Mesenchymal stem cell (in vitro differentiated cells and primary cell): ENCODE results near the gene CRYL1.
A peak's percentile ranks its signal among the peaks of the same experiment; 100 is the strongest.

Experiments
- DNase-seq: peaks from one replicate; pipeline ENCODE4 v3.0.0-alpha.2; 2013
- H2AFZ ChIP-seq: one replicate; pipeline ENCODE4 v1.6.1; 2013; ENCODE audit warnings: low read depth, mild to moderate bottlenecking, control low read depth, inconsistent platforms, low read length, moderate library complexity
- H2AK5ac ChIP-seq: 2 replicates; pipeline ENCODE4 v1.6.1; 2013; ENCODE audit warnings: low read length, moderate library complexity, mild to moderate bottlenecking, inconsistent platforms; ENCODE audit not compliant: severe bottlenecking
- H2BK120ac ChIP-seq: one replicate; pipeline ENCODE4 v1.6.1; 2013; ENCODE audit warnings: low read depth, mild to moderate bottlenecking, inconsistent platforms, low read length, moderate library complexity
- H2BK12ac ChIP-seq, 2 experiments: one replicate each; pipeline ENCODE4 v1.6.1; 2013; ENCODE audit warnings: inconsistent platforms in 2 of 2, low read length in 2 of 2, mild to moderate bottlenecking in 2 of 2, moderate library complexity in 2 of 2, control low read depth in 1 of 2
- H2BK15ac ChIP-seq: one replicate; pipeline ENCODE4 v1.6.1; 2013; ENCODE audit warnings: mild to moderate bottlenecking, low read depth, inconsistent platforms; ENCODE audit not compliant: poor library complexity, severe bottlenecking
- H2BK5ac ChIP-seq: 2 replicates; pipeline ENCODE4 v1.6.1; 2013; ENCODE audit warnings: low read depth, mild to moderate bottlenecking, low read length, control low read depth, inconsistent platforms; ENCODE audit not compliant: poor library complexity, severe bottlenecking
- H3K14ac ChIP-seq, 2 experiments: one replicate each; pipeline ENCODE4 v1.6.1; 2013; ENCODE audit warnings: inconsistent platforms in 2 of 2, low read length in 2 of 2, control low read depth in 1 of 2, mild to moderate bottlenecking in 1 of 2, moderate library complexity in 1 of 2
- H3K18ac ChIP-seq, 2 experiments: one replicate each; pipeline ENCODE4 v1.6.1; 2013; ENCODE audit warnings: inconsistent platforms in 2 of 2, low read length in 2 of 2, control low read depth in 1 of 2, low read depth in 1 of 2, mild to moderate bottlenecking in 1 of 2
- H3K23ac ChIP-seq, 2 experiments: one replicate each; pipeline ENCODE4 v1.6.1; 2013; ENCODE audit warnings: inconsistent platforms in 2 of 2, low read length in 2 of 2, mild to moderate bottlenecking in 2 of 2, moderate library complexity in 2 of 2, control low read depth in 1 of 2
- H3K27ac ChIP-seq: 2 replicates; pipeline ENCODE4 v1.5.1; 2013; ENCODE audit warnings: mild to moderate bottlenecking, moderate library complexity, low read length, control low read depth, inconsistent platforms; ENCODE audit not compliant: poor library complexity, severe bottlenecking
- H3K27me3 ChIP-seq, 2 experiments: 2 replicates each; pipeline versions ENCODE4 v1.6.1 to v1.7.0; 2013; ENCODE audit warnings: low read length in 2 of 2, mild to moderate bottlenecking in 2 of 2, moderate library complexity in 2 of 2, control low read depth in 1 of 2, inconsistent platforms in 1 of 2; ENCODE audit not compliant: control insufficient read depth in 1 of 2, insufficient read depth in 1 of 2
- H3K36me3 ChIP-seq, 2 experiments: 2 replicates each; pipeline versions ENCODE4 v1.6.1 to v1.7.0; 2013; ENCODE audit warnings: low read length in 2 of 2, control low read depth in 1 of 2, inconsistent platforms in 1 of 2, low read depth in 1 of 2, mild to moderate bottlenecking in 1 of 2; ENCODE audit not compliant: insufficient read depth in 2 of 2, control insufficient read depth in 1 of 2
- H3K4ac ChIP-seq, 2 experiments: one replicate each; pipeline ENCODE4 v1.6.1; 2013; ENCODE audit warnings: inconsistent platforms in 2 of 2, low read length in 2 of 2, mild to moderate bottlenecking in 2 of 2, moderate library complexity in 2 of 2, control low read depth in 1 of 2, low read depth in 1 of 2
- H3K4me1 ChIP-seq: 2 replicates; pipeline ENCODE4 v1.6.1; 2013; ENCODE audit warnings: low read depth, low read length, control low read depth; ENCODE audit not compliant: control insufficient read depth, insufficient read depth
- H3K4me2 ChIP-seq: 2 replicates; pipeline ENCODE4 v1.6.1; 2013; ENCODE audit warnings: low read length, mild to moderate bottlenecking, inconsistent platforms; ENCODE audit not compliant: poor library complexity, severe bottlenecking
- H3K4me3 ChIP-seq, 2 experiments: 2 replicates each; pipeline versions ENCODE4 v1.5.1 to v1.7.0; 2013; ENCODE audit warnings: low read length in 2 of 2, mild to moderate bottlenecking in 2 of 2, control low read depth in 1 of 2, low read depth in 1 of 2; ENCODE audit not compliant: insufficient read depth in 1 of 2
- H3K79me1 ChIP-seq: replicated peaks from 2 replicates; pipeline ENCODE4 v1.6.1; 2013; ENCODE audit warnings: mild to moderate bottlenecking, control low read depth, low read length, inconsistent platforms; ENCODE audit not compliant: poor library complexity, severe bottlenecking
- H3K9ac ChIP-seq: 2 replicates; pipeline ENCODE4 v1.7.0; 2013; ENCODE audit warnings: mild to moderate bottlenecking, low read length, moderate library complexity
- H3K9me3 ChIP-seq: 2 replicates; pipeline ENCODE4 v1.7.0; 2013; ENCODE audit warnings: mild to moderate bottlenecking, low read length; ENCODE audit not compliant: control insufficient read depth
- H4K8ac ChIP-seq: one replicate; pipeline ENCODE4 v1.6.1; 2013; ENCODE audit warnings: inconsistent platforms, mild to moderate bottlenecking, low read length, moderate library complexity
- H4K91ac ChIP-seq: one replicate; pipeline ENCODE4 v1.6.1; 2013; ENCODE audit warnings: mild to moderate bottlenecking, low read length, inconsistent platforms
- WGBS: methylation state at CpG from one replicate; pipeline ENCODE4 v1.1.7; 2013; ENCODE audit warnings: mixed read lengths; 5-methylcytosine and 5-hydroxymethylcytosine counted together

The CRYL1 gene

DNA sequence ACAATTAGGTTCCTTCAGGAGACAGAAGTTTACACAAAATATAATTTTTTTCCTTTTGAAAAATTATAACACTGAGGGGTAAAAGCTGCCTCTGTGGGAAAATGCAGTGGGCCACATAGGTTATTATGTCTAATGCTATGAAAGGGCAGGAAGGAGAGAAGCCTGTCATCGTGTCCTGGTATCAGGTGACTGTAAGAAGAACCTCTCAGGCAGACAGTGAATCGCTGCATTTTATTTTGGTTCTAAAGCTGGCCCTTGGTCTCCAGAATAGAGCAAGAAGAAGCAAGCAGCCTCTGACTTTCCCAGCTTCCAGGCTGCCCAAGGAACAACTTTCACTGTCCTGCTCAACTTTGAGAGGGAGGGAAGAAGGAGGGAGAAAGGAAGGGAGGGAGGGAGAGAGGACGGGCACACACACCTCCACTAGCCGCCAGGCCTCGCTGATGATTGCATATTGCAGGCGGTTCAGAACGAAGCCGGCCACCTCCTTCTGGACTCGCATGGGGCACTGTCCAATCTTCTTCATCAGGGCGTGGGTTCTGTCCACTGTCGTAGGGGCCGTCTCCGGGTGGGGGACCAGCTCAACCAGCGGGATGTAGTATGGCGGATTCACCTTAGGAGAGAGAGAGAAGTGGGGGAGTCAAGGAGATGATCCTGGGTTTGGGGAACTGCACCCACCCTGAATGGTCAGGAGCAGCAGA is 93.8 kb downstream of the CRYL1 start:
- Histone ChIP-seq H2BK5ac (no peak overlapping the region), H3K23ac (no peak overlapping the region), H2BK15ac (no peak overlapping the region), H3K36me3 (peaks cover 10 to 12% of the 10 kb centered on the region in 2 experiments), H3K9ac (no peak overlapping the region), H3K14ac (no peak overlapping the region), H3K4ac (no peak overlapping the region), H3K4me3 (no peak overlapping the region), H2AK5ac (no peak overlapping the region), H2AFZ (no peak overlapping the region), H3K9me3 (no peaks in the 10 kb centered on the region), H2BK120ac (no peak overlapping the region), H3K18ac (no peak overlapping the region), H3K4me1 (peaks cover 5% of the 10 kb centered on the region), H3K27ac (no peak overlapping the region), H4K91ac (no peak overlapping the region), H3K4me2 (no peak overlapping the region), H2BK12ac (no peak overlapping the region), H3K27me3 (no peaks in the 10 kb centered on the region), H4K8ac (no peak overlapping the region), H3K79me1 (no peaks in the 10 kb centered on the region)
- DNase-seq, result no peak
- WGBS, result 94% methylated on average over 15 of the region's 15 CpGs

DNA sequence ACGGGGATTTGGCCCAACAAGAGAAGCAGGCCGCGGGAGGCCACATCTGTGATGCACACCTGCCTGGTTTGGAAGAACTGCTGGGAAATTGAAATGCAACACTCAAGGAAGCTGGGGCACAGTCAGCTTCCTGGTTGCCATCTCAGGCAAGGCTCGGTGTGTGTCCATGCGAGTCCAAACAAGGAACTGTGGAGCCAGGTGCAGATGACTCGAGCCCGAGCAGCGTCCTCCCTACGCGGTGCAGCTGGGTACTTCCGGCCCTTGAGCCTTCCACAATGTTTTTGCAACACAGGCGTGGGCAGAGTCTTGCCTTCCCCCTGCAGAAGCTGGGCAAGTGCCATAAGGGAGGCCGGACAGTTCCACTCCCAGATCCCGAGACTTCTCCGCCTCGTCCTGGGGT is 94.6 kb downstream of the CRYL1 start:
- no peaks in the 10 kb centered on the region for H3K9me3 ChIP-seq
- no peak overlapping the region for H3K27ac ChIP-seq
- no peak overlapping the region for H2BK120ac ChIP-seq
- no peak overlapping the region for H3K4me3 ChIP-seq
- no peak overlapping the region for H4K8ac ChIP-seq
- H3K4me1 ChIP-seq, result peaks cover 8% of the 10 kb centered on the region
- 90% methylated on average over 16 of the region's 16 CpGs for WGBS
- H2AFZ ChIP-seq, result no peak overlapping the region
- peak overlapping the region in 1 of 2 experiments; percentile 46 for H3K14ac ChIP-seq
- no peak for DNase-seq
- no peak overlapping the region for H3K4ac ChIP-seq
- no peak overlapping the region for H2BK15ac ChIP-seq
- no peak overlapping the region for H3K9ac ChIP-seq
- H3K36me3 ChIP-seq, result peaks cover 10 to 12% of the 10 kb centered on the region in 2 experiments
- no peaks in the 10 kb centered on the region for H3K79me1 ChIP-seq
- no peak overlapping the region for H3K4me2 ChIP-seq
- H3K23ac ChIP-seq, result no peak overlapping the region
- no peak overlapping the region for H2AK5ac ChIP-seq
- H2BK12ac ChIP-seq, result no peak overlapping the region
- H2BK5ac ChIP-seq, result no peak overlapping the region
- H4K91ac ChIP-seq, result no peak overlapping the region
- H3K18ac ChIP-seq, result no peak overlapping the region
- H3K27me3 ChIP-seq, result no peaks in the 10 kb centered on the region

- no peak overlapping the region for H3K14ac ChIP-seq
- H4K8ac ChIP-seq, result no peak overlapping the region
- 90% methylated on average over 4 of the region's 4 CpGs for WGBS
These were observed 95.4 kb downstream of the CRYL1 start for GRCh38 chr13:20430296-20430695.

DNA sequence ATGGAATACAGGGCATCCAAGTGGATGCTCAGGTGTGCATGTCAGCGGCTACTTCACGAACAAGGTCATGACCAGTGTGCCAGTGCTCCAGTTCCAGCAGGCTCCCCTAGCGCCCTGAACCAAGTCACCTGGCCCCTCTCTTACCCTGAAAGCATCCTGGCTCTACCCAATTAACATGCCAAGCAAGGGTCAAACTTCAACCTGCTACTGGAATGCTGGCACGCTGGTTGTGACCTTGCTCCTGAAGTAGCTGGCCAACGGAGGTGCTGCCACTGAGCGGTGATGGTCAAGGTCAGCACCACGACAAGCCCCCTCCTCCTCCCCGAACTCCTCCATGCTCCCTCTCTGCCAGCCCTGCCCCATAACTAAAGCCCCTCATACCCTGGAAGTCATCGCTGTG is 96.0 kb downstream of the CRYL1 start:
- no peak overlapping the region for H3K4ac ChIP-seq
- H3K9ac ChIP-seq, result no peak overlapping the region
- no peak overlapping the region for H2BK120ac ChIP-seq
- no peaks in the 10 kb centered on the region for H3K27me3 ChIP-seq
- no peak overlapping the region for H3K4me3 ChIP-seq
- no peak overlapping the region for H3K4me2 ChIP-seq
- H2AFZ ChIP-seq, result no peak overlapping the region
- no peaks in the 10 kb centered on the region for H3K9me3 ChIP-seq
- H2BK15ac ChIP-seq, result no peak overlapping the region
- H2AK5ac ChIP-seq, result no peak overlapping the region
- H2BK5ac ChIP-seq, result no peak overlapping the region
- no peak overlapping the region for H3K18ac ChIP-seq
- H3K14ac ChIP-seq, result no peak overlapping the region
- no peak overlapping the region for H2BK12ac ChIP-seq
- H4K8ac ChIP-seq, result no peak overlapping the region
- H4K91ac ChIP-seq, result no peak overlapping the region
- H3K79me1 ChIP-seq, result no peaks in the 10 kb centered on the region
- H3K27ac ChIP-seq, result no peak overlapping the region
- H3K23ac ChIP-seq, result no peak overlapping the region
- DNase-seq, result no peak
- WGBS, result 94% methylated on average over 9 of the region's 9 CpGs
- H3K4me1 ChIP-seq, result peaks cover 18% of the 10 kb centered on the region
- H3K36me3 ChIP-seq, result peaks cover 10 to 12% of the 10 kb centered on the region in 2 experiments

More at GRCh38 chr13:20430296-20430695, 95.4 kb downstream of the CRYL1 start:
- Histone ChIP-seq H3K4me3 (no peak overlapping the region), H3K4me2 (no peak overlapping the region), H2AFZ (no peak overlapping the region), H3K27me3 (no peaks in the 10 kb centered on the region), H2BK15ac (no peak overlapping the region), H3K4ac (no peak overlapping the region), H4K91ac (no peak overlapping the region), H3K9me3 (no peaks in the 10 kb centered on the region), H3K27ac (no peak overlapping the region), H3K23ac (no peak overlapping the region), H3K4me1 (peaks cover 12% of the 10 kb centered on the region), H3K9ac (no peak overlapping the region), H2AK5ac (peak overlapping the region; percentile 78), H3K79me1 (no peaks in the 10 kb centered on the region), H3K36me3 (peaks cover 10 to 12% of the 10 kb centered on the region in 2 experiments), H3K18ac (no peak overlapping the region), H2BK12ac (no peak overlapping the region), H2BK5ac (no peak overlapping the region), H2BK120ac (no peak overlapping the region)
- DNase-seq, result no peak
